HepG2 (cell line): ENCODE results near the gene RNF123. TPM values are rescaled to one million over a fixed set of nuclear protein-coding genes. Genes with fewer than 3 reads are reported as not detected.

ENCODE experiments used
- ATAC-seq: fragments of 200-7000 bp; cut with Tn5 transposase; 3 replicates; pipeline ENCODE4 v1.9.1; 2020; ENCODE audit warnings: mild to moderate bottlenecking, moderate library complexity
- BruUV-seq: library from RNA; stranded (reverse); fragments of 400-500 nt; replicated peaks from 2 replicates; lab custom pipeline; 2021; lab: Mats Ljungman, UMichigan
- CTCF ChIA-PET: fragments of 300-600 bp; formaldehyde crosslinking; extraction: SDS; loops from one replicate; lab custom pipeline; 2021; ENCODE audit warnings: low total read pairs, inconsistent platforms, low intra/inter-chr PET ratio; lab: Yijun Ruan, JAX
- POLR2A ChIA-PET: fragments of 350-600 bp; sonication (Branson Sonifier 250); formaldehyde crosslinking; loops from one replicate; lab custom pipeline; 2020; ENCODE audit warnings: antibody characterized with exemption, inconsistent platforms; lab: Yijun Ruan, JAX
- DNase-seq: peaks from one replicate; pipeline ENCODE4 v3.0.0-alpha.2; 2015; ENCODE audit warnings: low spot score
- FAIRE-seq: peaks from 3 replicates; lab custom pipeline; 2011; peaks lifted over from hg19 to GRCh38; lab: Jason Lieb, UNC
- H2AFZ ChIP-seq: one replicate; pipeline ENCODE4 v1.6.1; 2011; ENCODE audit warnings: low read length, inconsistent platforms
- H3K27ac ChIP-seq: fragments of 300-600 bp; 3 replicates; pipeline ENCODE4 v1.8.0; 2011; ENCODE audit warnings: mixed run types, mild to moderate bottlenecking, mixed read lengths, low read length, inconsistent platforms; ENCODE audit not compliant: insufficient read depth; ENCODE audit errors: extremely low read length
- H3K27me3 ChIP-seq, 2 experiments: fragments of 200-600 bp in 1 of 2; 2 replicates in 1 of 2; 3 replicates in 1 of 2; pipeline versions ENCODE4 v1.6.0 to v1.8.0; 2011; ENCODE audit warnings: low read length in 2 of 2, mild to moderate bottlenecking in 2 of 2, moderate library complexity in 2 of 2, inconsistent platforms in 1 of 2; ENCODE audit not compliant: insufficient read depth in 2 of 2, control insufficient read depth in 1 of 2
- H3K36me3 ChIP-seq, 2 experiments: fragments of 200-600 bp in 1 of 2; replicated peaks in 1 of 2; 2 replicates in 1 of 2; 3 replicates in 1 of 2; pipeline versions ENCODE4 v1.5.1 to v1.8.0; 2011; ENCODE audit warnings: low read length in 2 of 2, inconsistent platforms in 1 of 2; ENCODE audit not compliant: insufficient read depth in 2 of 2, control insufficient read depth in 1 of 2
- H3K4me1 ChIP-seq: 2 replicates; pipeline ENCODE4 v1.5.1; 2012; ENCODE audit warnings: low read length, inconsistent platforms; ENCODE audit not compliant: insufficient read depth
- H3K4me2 ChIP-seq: 2 replicates; pipeline ENCODE4 v1.6.0; 2011; ENCODE audit warnings: low read depth, low read length, inconsistent platforms
- H3K4me3 ChIP-seq, 3 experiments: fragments of 200-600 bp in 1 of 3; sonication (generic), shearing (Covaris generic) in 1 of 3; replicated peaks in 1 of 3; 2 replicates each; pipeline ENCODE4 v1.5.1; 2011 to 2016; ENCODE audit warnings: low read length in 3 of 3, inconsistent platforms in 2 of 3, low read depth in 2 of 3, mild to moderate bottlenecking in 2 of 3, control low read depth in 1 of 3, mixed read lengths in 1 of 3; ENCODE audit not compliant: insufficient read depth in 1 of 3
- H3K79me2 ChIP-seq: one replicate; pipeline ENCODE4 v1.6.1; 2011; ENCODE audit warnings: low read length, inconsistent platforms; ENCODE audit not compliant: insufficient read depth
- H3K9ac ChIP-seq: 2 replicates; pipeline ENCODE4 v1.6.0; 2011; ENCODE audit warnings: mild to moderate bottlenecking, low read depth, low read length, inconsistent platforms; ENCODE audit not compliant: insufficient read depth
- H3K9me3 ChIP-seq: 2 replicates; pipeline ENCODE4 v1.5.1; 2012; ENCODE audit warnings: mild to moderate bottlenecking, low read length
- H4K20me1 ChIP-seq: 2 replicates; pipeline ENCODE4 v1.6.0; 2011; ENCODE audit warnings: inconsistent platforms, mild to moderate bottlenecking, low read length, moderate library complexity; ENCODE audit not compliant: insufficient read depth
- AHR ChIP-seq: IDR thresholded peaks from 2 replicates; pipeline ENCODE4 v1.6.1; 2018; ENCODE audit warnings: missing genetic modification reagents, missing compliant biosample characterization
- DPF2 ChIP-seq: sonication (generic); formaldehyde crosslinking; IDR thresholded peaks from 2 replicates; pipeline ENCODE4 v1.4.0; 2020; ENCODE audit warnings: mild to moderate bottlenecking, low read depth, missing genetic modification reagents, borderline replicate concordance
- GFI1 ChIP-seq: sonication (generic); formaldehyde crosslinking; IDR thresholded peaks from 2 replicates; pipeline ENCODE4 v1.5.0; 2020; ENCODE audit warnings: missing genetic modification reagents, mild to moderate bottlenecking, borderline replicate concordance
- HNF4A ChIP-seq: sonication (generic); formaldehyde crosslinking; IDR thresholded peaks from 2 replicates; pipeline ENCODE4 v1.4.0; 2020; ENCODE audit warnings: missing genetic modification reagents
- JUNB ChIP-seq: sonication (generic); formaldehyde crosslinking; IDR thresholded peaks from 2 replicates; pipeline ENCODE4 v1.8.0; 2022; ENCODE audit warnings: missing genetic modification reagents, mild to moderate bottlenecking, borderline replicate concordance
- SIX4 ChIP-seq: sonication (generic); formaldehyde crosslinking; IDR thresholded peaks from 2 replicates; pipeline ENCODE4 v1.4.0; 2020; ENCODE audit warnings: missing genetic modification reagents
- SRSF1 ChIP-seq: fragments of 200-400 bp; formaldehyde crosslinking; optimal IDR thresholded peaks from 2 replicates; pipeline ENCODE3; 2017; ENCODE audit warnings: mild to moderate bottlenecking, low read depth, low read length, moderate library complexity
- THYN1 ChIP-seq: sonication (generic); formaldehyde crosslinking; IDR thresholded peaks from 2 replicates; pipeline ENCODE4 v1.8.1; 2023; ENCODE audit warnings: low read depth, mild to moderate bottlenecking, moderate library complexity, missing genetic modification reagents, borderline replicate concordance
- ZNF441 ChIP-seq: sonication (generic); formaldehyde crosslinking; IDR thresholded peaks from 2 replicates; pipeline ENCODE4 v1.7.0; 2021; ENCODE audit warnings: missing genetic modification reagents, borderline replicate concordance
- ZNF792 ChIP-seq: IDR thresholded peaks from 2 replicates; pipeline ENCODE4 v1.6.1; 2016
- WGBS: methylation state at CpG from one replicate; pipeline ENCODE4 v1.1.6; 2017; ENCODE audit warnings: low lambda C conversion rate; 5-methylcytosine and 5-hydroxymethylcytosine counted together
- in situ Hi-C: cut with HindIII; loops from 2 replicates; pipeline ENCODE4 v1.10.0; 2017; ENCODE audit warnings: low pct_unique_long_range_greater_than_20kb; ENCODE audit not compliant: extremely low pct_ligation_motif_present
- intact Hi-C: fragments of 100-400 bp; cut with micrococcal nuclease; formaldehyde crosslinking; loops from one replicate; pipeline ENCODE4 v1.10.0; 2022; ENCODE audit not compliant: unreplicated experiment
- polyA plus RNA-seq, 8 experiments: library from polyadenylated mRNA; depleted of rRNA in 3 of 8; stranded (reverse) in 7 of 8; unstranded in 1 of 8; fragments of >200 nt; fragmentation: Illumina TruSeq in 4 of 8; extraction: Trizol in 4 of 8; gene quantifications; 2 replicates each; pipeline versions ENCODE4 v1.2.1 to v1.2.3, GENCODE V29; 2011 to 2016; ENCODE audit warnings: low read depth in 4 of 8, missing spikeins in 1 of 8, mixed read lengths in 1 of 8; ENCODE audit not compliant: insufficient read depth in 1 of 8
- total RNA-seq, 5 experiments: library from RNA; depleted of rRNA; stranded (reverse); fragments of >200 nt; fragmentation: Illumina TruSeq; extraction: Trizol; gene quantifications; 2 replicates each; pipeline ENCODE4 v1.2.3, GENCODE V29; 2016; ENCODE audit warnings: low read depth in 1 of 5
- TF ChIP-seq, protein P1 (sequence below): sonication (generic); formaldehyde crosslinking; IDR thresholded peaks from 2 replicates; pipeline ENCODE4 v1.4.0; 2020; ENCODE audit warnings: missing genetic modification reagents
- TF ChIP-seq, protein P2 (sequence below): sonication (generic); formaldehyde crosslinking; IDR thresholded peaks from 2 replicates; pipeline ENCODE4 v1.5.1; 2020; ENCODE audit warnings: mild to moderate bottlenecking, missing genetic modification reagents, moderate library complexity

Gene RNF123
- total and polyA plus RNA-seq, 2 of the 13 experiments (the other 11 are each of a cell fraction or from before 2014, with no cell fraction given) = 29.9 to 82.2 TPM

DNA sequence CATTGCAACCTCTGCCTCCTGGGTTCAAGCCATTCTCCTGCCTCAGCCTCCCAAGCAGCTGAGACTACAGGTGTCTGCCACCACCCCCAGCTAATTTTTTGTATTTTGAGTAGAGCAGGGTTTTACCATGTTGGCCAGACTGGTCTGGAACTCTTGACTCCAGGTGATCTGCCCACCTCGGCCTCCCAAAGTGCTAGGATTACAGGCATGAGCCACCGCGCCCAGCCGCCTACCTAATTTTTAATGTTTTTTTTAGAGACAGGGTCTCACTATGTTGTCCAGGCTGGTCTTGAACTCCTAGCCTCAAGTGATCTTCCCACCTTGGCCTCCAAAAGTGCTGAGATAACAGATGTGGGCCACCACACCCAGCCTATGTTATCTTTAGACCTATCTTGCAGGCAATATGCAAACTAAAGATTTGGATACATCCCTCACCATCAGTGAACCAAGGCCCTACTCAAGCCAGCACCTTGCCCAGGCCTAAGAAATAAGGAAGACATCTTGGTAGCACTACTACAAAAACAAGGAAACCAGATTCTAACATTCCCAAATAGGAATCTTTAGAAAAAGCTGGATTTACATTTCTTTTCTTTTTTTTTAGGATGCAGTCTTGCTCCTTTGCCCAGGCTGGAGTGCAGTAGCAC lies 40.7 kb downstream of the RNF123 start (continued):
- no peak for TF ChIP-seq ZNF441 (CRISPR knock-in tag)
- TF ChIP-seq SRSF1 = no peak
- TF ChIP-seq SIX4 (CRISPR knock-in tag) = no peak
- no peak for TF ChIP-seq DPF2 (CRISPR knock-in tag)
- no peak for TF ChIP-seq GFI1
- TF ChIP-seq ZNF792 (CRISPR knock-in tag) = no peak
- TF ChIP-seq, all 625 proteins: peak for 0

GRCh38 chr3:49732597-49732996 lies 43.2 kb downstream of the RNF123 start:
- TF ChIP-seq THYN1 (CRISPR knock-in tag) = no peak
- TF ChIP-seq, protein P1, sequence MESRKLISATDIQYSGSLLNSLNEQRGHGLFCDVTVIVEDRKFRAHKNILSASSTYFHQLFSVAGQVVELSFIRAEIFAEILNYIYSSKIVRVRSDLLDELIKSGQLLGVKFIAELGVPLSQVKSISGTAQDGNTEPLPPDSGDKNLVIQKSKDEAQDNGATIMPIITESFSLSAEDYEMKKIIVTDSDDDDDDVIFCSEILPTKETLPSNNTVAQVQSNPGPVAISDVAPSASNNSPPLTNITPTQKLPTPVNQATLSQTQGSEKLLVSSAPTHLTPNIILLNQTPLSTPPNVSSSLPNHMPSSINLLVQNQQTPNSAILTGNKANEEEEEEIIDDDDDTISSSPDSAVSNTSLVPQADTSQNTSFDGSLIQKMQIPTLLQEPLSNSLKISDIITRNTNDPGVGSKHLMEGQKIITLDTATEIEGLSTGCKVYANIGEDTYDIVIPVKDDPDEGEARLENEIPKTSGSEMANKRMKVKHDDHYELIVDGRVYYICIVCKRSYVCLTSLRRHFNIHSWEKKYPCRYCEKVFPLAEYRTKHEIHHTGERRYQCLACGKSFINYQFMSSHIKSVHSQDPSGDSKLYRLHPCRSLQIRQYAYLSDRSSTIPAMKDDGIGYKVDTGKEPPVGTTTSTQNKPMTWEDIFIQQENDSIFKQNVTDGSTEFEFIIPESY (CRISPR knock-in tag) = peak; percentile 55; the same call in 1 of the 2 replicates
- TF ChIP-seq JUNB (CRISPR knock-in tag) = no peak
- peak; percentile 60 for TF ChIP-seq HNF4A
- TF ChIP-seq AHR = no peak
- TF ChIP-seq, protein P2, sequence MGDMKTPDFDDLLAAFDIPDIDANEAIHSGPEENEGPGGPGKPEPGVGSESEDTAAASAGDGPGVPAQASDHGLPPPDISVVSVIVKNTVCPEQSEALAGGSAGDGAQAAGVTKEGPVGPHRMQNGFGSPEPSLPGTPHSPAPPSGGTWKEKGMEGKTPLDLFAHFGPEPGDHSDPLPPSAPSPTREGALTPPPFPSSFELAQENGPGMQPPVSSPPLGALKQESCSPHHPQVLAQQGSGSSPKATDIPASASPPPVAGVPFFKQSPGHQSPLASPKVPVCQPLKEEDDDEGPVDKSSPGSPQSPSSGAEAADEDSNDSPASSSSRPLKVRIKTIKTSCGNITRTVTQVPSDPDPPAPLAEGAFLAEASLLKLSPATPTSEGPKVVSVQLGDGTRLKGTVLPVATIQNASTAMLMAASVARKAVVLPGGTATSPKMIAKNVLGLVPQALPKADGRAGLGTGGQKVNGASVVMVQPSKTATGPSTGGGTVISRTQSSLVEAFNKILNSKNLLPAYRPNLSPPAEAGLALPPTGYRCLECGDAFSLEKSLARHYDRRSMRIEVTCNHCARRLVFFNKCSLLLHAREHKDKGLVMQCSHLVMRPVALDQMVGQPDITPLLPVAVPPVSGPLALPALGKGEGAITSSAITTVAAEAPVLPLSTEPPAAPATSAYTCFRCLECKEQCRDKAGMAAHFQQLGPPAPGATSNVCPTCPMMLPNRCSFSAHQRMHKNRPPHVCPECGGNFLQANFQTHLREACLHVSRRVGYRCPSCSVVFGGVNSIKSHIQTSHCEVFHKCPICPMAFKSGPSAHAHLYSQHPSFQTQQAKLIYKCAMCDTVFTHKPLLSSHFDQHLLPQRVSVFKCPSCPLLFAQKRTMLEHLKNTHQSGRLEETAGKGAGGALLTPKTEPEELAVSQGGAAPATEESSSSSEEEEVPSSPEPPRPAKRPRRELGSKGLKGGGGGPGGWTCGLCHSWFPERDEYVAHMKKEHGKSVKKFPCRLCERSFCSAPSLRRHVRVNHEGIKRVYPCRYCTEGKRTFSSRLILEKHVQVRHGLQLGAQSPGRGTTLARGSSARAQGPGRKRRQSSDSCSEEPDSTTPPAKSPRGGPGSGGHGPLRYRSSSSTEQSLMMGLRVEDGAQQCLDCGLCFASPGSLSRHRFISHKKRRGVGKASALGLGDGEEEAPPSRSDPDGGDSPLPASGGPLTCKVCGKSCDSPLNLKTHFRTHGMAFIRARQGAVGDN = 0 out of 2 replicates have a peak, but pooled peaks have one; percentile 14
- CTCF ChIA-PET = no interaction called here
- no peak overlapping the region for H3K4me2 ChIP-seq
- H3K4me1 ChIP-seq = peaks cover 20% of the 10 kb centered on the region
- 67% methylated on average over 6 of the region's 11 CpGs for WGBS
- in situ Hi-C loops = no loop called here
- DNase-seq = no peak
- H3K4me3 ChIP-seq = no peak overlapping the region
- peak; percentile 52 for FAIRE-seq
- H3K9ac ChIP-seq = no peak overlapping the region
- POLR2A ChIA-PET = no interaction called here
- no peaks in the 10 kb centered on the region for H3K27me3 ChIP-seq
- H3K9me3 ChIP-seq = no peaks in the 10 kb centered on the region
- no peaks in the 10 kb centered on the region for H3K79me2 ChIP-seq
- H4K20me1 ChIP-seq = no peaks in the 10 kb centered on the region
- H3K27ac ChIP-seq = peak overlapping the region; percentile 2
- H3K36me3 ChIP-seq = peaks cover 23 to 61% of the 10 kb centered on the region in 2 experiments
- ATAC-seq = no peak
- intact Hi-C loops = loop anchor here (5.0 kb wide), 1 partner anchor 55 kb away; the partner anchor contains the start of gene IP6K1
- BruUV-seq = no TSS peak
- no peak overlapping the region for H2AFZ ChIP-seq
